Measurements from ENCODE around the gene DNAH9.

Gene DNAH9

DNA sequence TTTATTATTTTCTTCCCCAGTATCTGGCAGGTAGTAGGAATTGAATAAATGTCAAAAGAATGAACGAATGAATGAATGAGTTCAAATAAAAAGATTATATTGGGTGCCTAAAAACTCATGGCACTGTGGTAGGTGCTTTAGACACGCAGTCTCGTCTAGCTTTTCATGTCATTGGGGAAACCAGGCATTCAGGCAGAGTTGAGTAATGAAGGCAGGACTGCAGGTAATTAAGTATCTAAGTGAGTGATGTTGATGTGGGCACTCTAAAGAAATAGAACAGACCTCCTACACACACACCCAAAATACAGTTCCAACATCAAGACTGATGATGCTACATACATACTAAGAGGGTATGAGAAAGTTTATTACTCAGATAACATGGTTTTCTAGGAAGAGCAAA lies 302.4 kb downstream of the DNAH9 start:
- Histone ChIP-seq H3K4me3 (ENCODE audit: low read length) (no peak overlapping the region), H3K27ac (ENCODE audit: low read length) (no peak overlapping the region), H3K27me3 (ENCODE audit: insufficient read depth, low read length) (no peaks in the 10 kb centered on the region), H3K9ac (ENCODE audit: low read depth, low read length) (no peak overlapping the region), H3K4me1 (ENCODE audit: insufficient read depth, low read length) (peaks cover 8% of the 10 kb centered on the region; the same call in 1 of the 2 replicates), H3K36me3 (ENCODE audit: insufficient read depth, low read depth, low read length) (no peaks in the 10 kb centered on the region), H3K9me3 (ENCODE audit: insufficient read depth, low read depth, low read length) (no peaks in the 10 kb centered on the region)

DNA sequence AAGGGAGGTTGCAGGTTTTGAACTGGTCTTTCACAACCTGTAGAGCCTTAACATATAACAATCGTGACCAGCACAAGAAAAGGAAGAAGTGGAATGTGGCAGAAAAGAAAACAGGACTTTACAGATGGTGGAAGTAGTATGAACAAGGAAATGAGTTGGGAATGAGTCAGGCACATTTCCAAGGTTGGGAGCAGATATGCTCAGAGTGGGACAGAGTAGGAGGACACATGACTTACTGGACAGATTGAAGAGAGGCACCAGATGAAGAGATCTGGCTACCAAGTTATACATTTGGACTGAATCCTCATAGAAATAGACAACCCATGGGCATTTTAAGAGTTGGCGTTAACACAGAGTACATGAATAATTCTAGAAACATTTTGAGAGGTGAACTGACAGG lies 303.7 kb downstream of the DNAH9 start:
- Histone ChIP-seq H3K27ac (ENCODE audit: low read length) (no peak overlapping the region), H3K9ac (ENCODE audit: low read depth, low read length) (no peak overlapping the region), H3K36me3 (ENCODE audit: insufficient read depth, low read depth, low read length) (no peaks in the 10 kb centered on the region), H3K4me3 (ENCODE audit: low read length) (no peak overlapping the region), H3K9me3 (ENCODE audit: insufficient read depth, low read depth, low read length) (no peaks in the 10 kb centered on the region), H3K4me1 (ENCODE audit: insufficient read depth, low read length) (peaks cover 8% of the 10 kb centered on the region; the same call in 1 of the 2 replicates), H3K27me3 (ENCODE audit: insufficient read depth, low read length) (no peaks in the 10 kb centered on the region)

DNA sequence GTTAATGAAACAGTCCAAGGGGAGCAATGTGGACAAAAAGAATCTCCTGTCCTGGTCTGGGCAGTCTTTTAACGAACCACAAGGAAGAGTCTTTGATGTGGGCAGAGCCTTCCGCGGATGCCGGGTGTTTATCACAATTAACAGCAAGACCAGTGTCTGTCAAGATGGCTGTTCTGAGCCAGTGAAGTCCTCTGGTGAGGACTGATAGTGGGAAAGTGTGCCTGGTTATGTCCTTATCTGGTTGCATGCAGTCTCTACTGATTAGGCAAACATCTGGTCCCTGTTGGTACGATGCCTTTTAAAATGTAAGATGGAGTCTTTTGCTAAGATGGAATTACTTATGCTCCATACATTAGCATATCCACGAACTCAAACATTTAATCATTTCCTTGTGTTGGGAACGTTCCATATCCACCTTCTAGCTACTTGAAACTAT lies 310.5 kb downstream of the DNAH9 start:
- no peak overlapping the region for H3K9ac ChIP-seq (ENCODE audit: low read depth, low read length)
- no peaks in the 10 kb centered on the region for H3K27me3 ChIP-seq (ENCODE audit: insufficient read depth, low read length)
- no peaks in the 10 kb centered on the region for H3K36me3 ChIP-seq (ENCODE audit: insufficient read depth, low read depth, low read length)
- H3K4me3 ChIP-seq (ENCODE audit: low read length), result no peak overlapping the region
- peaks cover 4% of the 10 kb centered on the region for H3K9me3 ChIP-seq (ENCODE audit: insufficient read depth, low read depth, low read length)
- no peak overlapping the region for H3K27ac ChIP-seq (ENCODE audit: low read length)
- no peaks in the 10 kb centered on the region for H3K4me1 ChIP-seq (ENCODE audit: insufficient read depth, low read length)

DNA sequence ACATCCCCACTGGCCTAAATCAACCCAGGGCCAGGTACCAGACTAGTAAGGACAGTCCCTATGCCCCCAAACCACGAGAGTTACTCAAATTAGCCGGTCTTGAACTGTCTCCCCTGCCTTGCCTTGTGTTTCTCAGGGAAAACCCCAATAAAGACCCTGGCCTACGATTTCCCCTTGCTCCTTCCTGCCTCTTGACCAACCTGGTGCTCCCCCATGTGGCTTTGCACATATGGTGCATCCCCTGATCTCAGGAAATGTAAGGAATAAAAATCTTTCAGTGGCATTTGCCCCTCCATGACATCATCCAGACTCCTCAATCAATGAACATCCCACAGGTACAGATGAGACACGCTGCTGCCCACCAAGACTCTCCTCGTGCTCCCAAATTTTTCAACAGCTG lies 311.1 kb downstream of the DNAH9 start:
- Histone ChIP-seq H3K4me3 (ENCODE audit: low read length) (no peak overlapping the region), H3K27ac (ENCODE audit: low read length) (no peak overlapping the region), H3K9me3 (ENCODE audit: insufficient read depth, low read depth, low read length) (peaks cover 4% of the 10 kb centered on the region), H3K9ac (ENCODE audit: low read depth, low read length) (no peak overlapping the region), H3K27me3 (ENCODE audit: insufficient read depth, low read length) (no peaks in the 10 kb centered on the region), H3K36me3 (ENCODE audit: insufficient read depth, low read depth, low read length) (no peaks in the 10 kb centered on the region), H3K4me1 (ENCODE audit: insufficient read depth, low read length) (no peaks in the 10 kb centered on the region)

DNA sequence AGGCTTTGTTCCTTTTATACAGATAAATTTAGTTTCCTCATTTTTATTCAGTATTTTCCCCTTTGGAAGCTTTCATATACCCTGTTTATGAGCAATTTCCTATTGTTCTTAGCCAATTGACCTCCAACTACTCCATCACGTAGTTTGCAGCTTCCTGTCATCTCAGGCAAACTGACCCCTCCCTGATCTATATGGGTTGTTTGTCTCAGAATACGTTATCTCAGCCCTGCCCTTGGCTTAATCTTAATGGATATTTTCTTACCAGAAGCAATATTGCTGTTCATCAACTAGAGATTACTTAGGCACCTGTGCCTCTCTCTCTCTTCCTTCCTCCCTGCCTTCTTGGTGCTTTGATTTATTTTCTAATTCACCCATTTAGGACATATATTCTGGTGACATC lies 317.8 kb downstream of the DNAH9 start:
- Histone ChIP-seq H3K27ac (ENCODE audit: low read length) (no peak overlapping the region), H3K36me3 (ENCODE audit: insufficient read depth, low read depth, low read length) (no peaks in the 10 kb centered on the region), H3K4me1 (ENCODE audit: insufficient read depth, low read length) (no peaks in the 10 kb centered on the region)

DNA sequence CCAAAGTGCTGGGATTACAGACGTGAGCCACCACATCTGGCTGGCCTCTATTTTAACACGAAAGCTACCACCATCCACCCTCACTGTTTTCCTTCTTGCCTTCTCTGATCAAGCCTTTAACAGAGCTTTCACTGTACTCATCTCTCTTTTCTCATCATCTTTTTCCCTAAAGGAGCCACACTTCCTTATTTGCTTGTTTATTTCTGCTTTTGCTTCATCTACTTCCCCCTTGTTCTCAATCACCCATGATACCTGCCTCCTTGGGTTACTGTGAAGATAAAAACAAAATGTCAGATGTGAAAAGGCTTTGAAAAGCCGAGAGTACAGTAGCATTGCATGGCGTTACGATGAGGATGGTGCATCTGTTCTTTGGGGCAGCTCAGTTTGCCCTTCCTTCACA lies 319.1 kb downstream of the DNAH9 start:
- H3K9me3 ChIP-seq (ENCODE audit: insufficient read depth, low read depth, low read length), result no peaks in the 10 kb centered on the region; the same call in 1 of the 2 replicates
- no peak overlapping the region for H3K4me3 ChIP-seq (ENCODE audit: low read length)
- no peaks in the 10 kb centered on the region for H3K27me3 ChIP-seq (ENCODE audit: insufficient read depth, low read length)
- no peak overlapping the region for H3K9ac ChIP-seq (ENCODE audit: low read depth, low read length)
- H3K4me1 ChIP-seq (ENCODE audit: insufficient read depth, low read length), result no peaks in the 10 kb centered on the region
- H3K27ac ChIP-seq (ENCODE audit: low read length), result no peak overlapping the region
- no peaks in the 10 kb centered on the region for H3K36me3 ChIP-seq (ENCODE audit: insufficient read depth, low read depth, low read length)

More for the DNA sequence above, 317.8 kb downstream of the DNAH9 start:
- Histone ChIP-seq H3K9ac (ENCODE audit: low read depth, low read length) (no peak overlapping the region), H3K9me3 (ENCODE audit: insufficient read depth, low read depth, low read length) (no peaks in the 10 kb centered on the region; the same call in 1 of the 2 replicates), H3K4me3 (ENCODE audit: low read length) (no peak overlapping the region), H3K27me3 (ENCODE audit: insufficient read depth, low read length) (no peaks in the 10 kb centered on the region)

DNA sequence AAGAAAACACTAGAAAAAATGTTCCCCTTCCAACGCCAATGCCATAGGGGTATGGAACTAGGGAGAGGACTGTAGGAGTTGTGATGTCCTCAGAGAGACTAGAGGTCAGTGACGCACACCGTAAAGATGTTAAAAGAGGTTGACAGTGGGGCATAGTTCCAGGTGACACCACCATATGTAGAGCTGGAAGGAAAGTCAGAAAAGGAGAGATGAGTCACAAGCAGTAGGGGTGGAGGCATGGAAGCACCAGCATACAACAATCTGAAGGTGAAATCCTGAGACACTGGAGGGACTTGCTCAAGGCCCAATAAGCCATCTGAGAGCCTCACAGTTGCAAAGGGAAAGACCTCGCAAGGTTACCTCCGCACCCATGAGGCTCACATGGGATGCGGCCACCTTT lies 323.0 kb downstream of the DNAH9 start:
- H3K4me1 ChIP-seq (ENCODE audit: insufficient read depth, low read length), result no peaks in the 10 kb centered on the region
- H3K9me3 ChIP-seq (ENCODE audit: insufficient read depth, low read depth, low read length), result no peaks in the 10 kb centered on the region
- H3K36me3 ChIP-seq (ENCODE audit: insufficient read depth, low read depth, low read length), result no peaks in the 10 kb centered on the region
- H3K9ac ChIP-seq (ENCODE audit: low read depth, low read length), result no peak overlapping the region
- H3K27me3 ChIP-seq (ENCODE audit: insufficient read depth, low read length), result no peaks in the 10 kb centered on the region
- no peak overlapping the region for H3K27ac ChIP-seq (ENCODE audit: low read length)
- no peak overlapping the region for H3K4me3 ChIP-seq (ENCODE audit: low read length)

DNA sequence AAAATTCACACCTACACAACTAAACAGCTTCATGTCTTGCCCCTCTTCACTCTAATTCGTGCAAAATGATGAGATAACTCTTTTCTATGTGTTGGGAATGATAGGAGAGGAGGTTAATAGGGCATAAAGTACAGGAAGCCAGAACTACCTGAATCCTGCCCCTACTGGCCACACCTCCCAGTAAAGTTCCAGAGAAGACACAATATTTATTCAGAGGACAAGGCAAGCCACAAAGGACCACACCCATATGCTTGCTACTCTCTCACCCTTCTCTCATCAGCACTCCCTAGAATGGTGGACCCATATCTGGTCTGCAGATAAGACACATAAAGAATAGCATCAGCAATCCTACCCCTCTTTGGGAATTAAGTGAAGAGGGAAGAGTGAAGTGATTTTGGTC lies 324.4 kb downstream of the DNAH9 start:
- Histone ChIP-seq H3K9ac (ENCODE audit: low read depth, low read length) (no peak overlapping the region), H3K27ac (ENCODE audit: low read length) (no peak overlapping the region), H3K4me1 (ENCODE audit: insufficient read depth, low read length) (no peaks in the 10 kb centered on the region), H3K4me3 (ENCODE audit: low read length) (no peak overlapping the region), H3K36me3 (ENCODE audit: insufficient read depth, low read depth, low read length) (no peaks in the 10 kb centered on the region), H3K9me3 (ENCODE audit: insufficient read depth, low read depth, low read length) (no peaks in the 10 kb centered on the region), H3K27me3 (ENCODE audit: insufficient read depth, low read length) (no peaks in the 10 kb centered on the region)

DNA sequence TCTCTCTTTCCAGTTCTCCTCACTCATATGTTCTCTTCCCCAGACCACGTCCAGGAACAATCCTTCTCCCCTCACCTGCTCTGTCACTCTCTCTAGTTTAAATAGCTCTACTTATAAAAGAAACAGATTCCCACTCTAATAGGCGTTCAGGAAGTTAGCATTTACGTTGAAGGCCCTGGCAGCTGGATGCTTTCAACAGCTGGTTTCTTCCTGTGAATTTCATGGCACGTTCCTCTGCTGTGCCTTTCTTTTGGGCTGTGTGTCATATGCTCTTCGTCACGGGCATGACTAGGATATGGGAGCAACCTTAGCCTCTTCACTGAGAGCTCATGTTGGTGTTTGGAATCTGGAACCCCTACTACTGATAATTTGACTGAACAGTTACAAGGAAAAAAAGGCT lies 325.8 kb downstream of the DNAH9 start:
- no peaks in the 10 kb centered on the region for H3K9me3 ChIP-seq (ENCODE audit: insufficient read depth, low read depth, low read length)
- H3K27me3 ChIP-seq (ENCODE audit: insufficient read depth, low read length), result no peaks in the 10 kb centered on the region
- H3K4me1 ChIP-seq (ENCODE audit: insufficient read depth, low read length), result peaks cover 7% of the 10 kb centered on the region
- H3K4me3 ChIP-seq (ENCODE audit: low read length), result no peak overlapping the region
- H3K36me3 ChIP-seq (ENCODE audit: insufficient read depth, low read depth, low read length), result no peaks in the 10 kb centered on the region
- H3K9ac ChIP-seq (ENCODE audit: low read depth, low read length), result no peak overlapping the region
- H3K27ac ChIP-seq (ENCODE audit: low read length), result no peak overlapping the region

DNA sequence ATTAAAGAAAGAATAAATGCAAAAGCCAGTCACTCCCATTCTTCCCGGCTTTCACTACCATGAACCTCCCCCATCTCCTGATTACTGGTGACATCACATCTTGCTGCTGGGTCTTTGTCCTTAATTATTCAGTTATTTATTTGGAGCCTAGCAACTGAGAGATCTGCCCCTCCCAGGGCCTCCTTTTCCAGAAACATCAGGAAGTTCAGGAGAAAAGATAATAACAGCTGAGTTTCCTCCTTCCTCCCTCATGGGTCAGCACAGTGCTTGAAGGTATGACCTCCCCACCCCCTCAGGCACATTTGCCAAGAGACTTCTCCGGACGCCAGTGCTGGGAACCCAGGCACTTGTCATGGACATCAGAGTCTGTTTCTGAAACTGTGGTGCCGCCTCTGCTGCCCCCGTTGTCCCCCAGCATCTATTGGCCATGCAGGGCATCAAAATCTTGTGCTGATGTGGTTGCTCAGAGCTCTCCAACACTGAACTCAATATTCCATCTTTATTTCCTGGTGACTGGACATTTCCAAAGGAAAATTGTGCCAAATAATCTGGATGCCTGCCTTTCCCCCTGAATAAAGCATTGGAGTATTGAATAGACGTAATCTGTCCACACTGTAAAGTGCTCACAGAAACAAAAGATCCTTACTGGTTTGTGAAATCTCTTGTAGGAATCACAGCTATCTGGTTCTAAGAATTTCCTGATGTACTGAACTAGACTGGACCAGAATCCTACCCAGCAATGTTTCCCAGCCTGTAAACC lies 327.2 kb downstream of the DNAH9 start:
- Histone ChIP-seq H3K9ac (ENCODE audit: low read depth, low read length) (no peak overlapping the region), H3K27me3 (ENCODE audit: insufficient read depth, low read length) (no peaks in the 10 kb centered on the region), H3K4me3 (ENCODE audit: low read length) (no peak overlapping the region), H3K9me3 (ENCODE audit: insufficient read depth, low read depth, low read length) (no peaks in the 10 kb centered on the region), H3K4me1 (ENCODE audit: insufficient read depth, low read length) (peaks cover 7% of the 10 kb centered on the region), H3K36me3 (ENCODE audit: insufficient read depth, low read depth, low read length) (no peaks in the 10 kb centered on the region), H3K27ac (ENCODE audit: low read length) (no peak overlapping the region)

DNA sequence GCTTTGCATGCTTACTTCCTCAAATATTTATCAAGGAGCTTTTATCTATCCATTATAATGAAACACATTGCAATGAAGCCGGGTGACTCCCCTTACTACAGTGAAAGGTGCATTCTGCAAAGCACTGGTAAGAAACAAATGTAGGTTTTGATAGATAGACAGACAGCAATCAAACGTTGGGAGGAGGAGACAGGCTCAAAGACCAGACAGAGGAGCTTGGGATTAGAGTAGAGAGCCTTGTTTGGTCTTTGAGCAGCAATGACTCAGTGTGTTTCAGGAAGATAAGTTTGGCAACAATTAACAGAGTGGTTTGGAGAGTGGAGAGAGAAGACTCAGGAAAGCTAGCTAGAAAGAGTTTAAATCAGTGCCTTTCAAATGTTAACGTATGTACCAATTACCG lies 330.2 kb downstream of the DNAH9 start:
- Histone ChIP-seq H3K9ac (ENCODE audit: low read depth, low read length) (no peak overlapping the region), H3K27ac (ENCODE audit: low read length) (no peak overlapping the region), H3K4me3 (ENCODE audit: low read length) (no peak overlapping the region), H3K9me3 (ENCODE audit: insufficient read depth, low read depth, low read length) (no peaks in the 10 kb centered on the region), H3K4me1 (ENCODE audit: insufficient read depth, low read length) (peaks cover 7% of the 10 kb centered on the region), H3K36me3 (ENCODE audit: insufficient read depth, low read depth, low read length) (no peaks in the 10 kb centered on the region), H3K27me3 (ENCODE audit: insufficient read depth, low read length) (no peaks in the 10 kb centered on the region)

DNA sequence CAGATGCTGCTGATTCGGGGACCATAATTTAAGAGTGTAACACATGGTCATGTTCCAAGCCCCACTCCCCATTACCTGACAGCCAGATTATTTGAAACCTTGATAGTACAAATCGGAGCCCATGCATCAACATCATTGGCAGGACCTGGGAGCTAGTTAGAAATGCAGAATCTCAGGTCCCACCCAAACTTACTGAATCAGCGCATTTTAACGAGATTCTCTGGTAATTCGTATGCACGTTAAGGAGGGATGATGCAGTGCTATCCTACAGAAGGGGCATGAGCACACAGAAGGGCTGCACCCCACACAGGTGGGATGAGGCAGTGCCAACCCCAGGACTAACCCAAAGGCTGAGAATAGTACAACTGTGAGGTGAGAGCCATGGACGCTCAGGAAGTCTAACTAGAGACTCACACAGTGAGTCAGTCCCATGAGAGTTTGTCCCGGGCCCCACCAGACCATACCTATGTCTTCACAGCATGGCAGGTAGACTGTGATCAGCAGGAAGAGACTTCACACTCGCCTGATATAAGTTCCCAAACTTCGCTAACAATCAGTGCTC lies 334.1 kb downstream of the DNAH9 start:
- H3K4me3 ChIP-seq (ENCODE audit: low read length), result no peak overlapping the region
- H3K36me3 ChIP-seq (ENCODE audit: insufficient read depth, low read depth, low read length), result no peaks in the 10 kb centered on the region
- H3K4me1 ChIP-seq (ENCODE audit: insufficient read depth, low read length), result peaks cover 7% of the 10 kb centered on the region
- no peaks in the 10 kb centered on the region for H3K27me3 ChIP-seq (ENCODE audit: insufficient read depth, low read length)
- no peaks in the 10 kb centered on the region for H3K9me3 ChIP-seq (ENCODE audit: insufficient read depth, low read depth, low read length)
- H3K27ac ChIP-seq (ENCODE audit: low read length), result no peak overlapping the region
- H3K9ac ChIP-seq (ENCODE audit: low read depth, low read length), result no peak overlapping the region

Data from iPS-20b (cell line).